Suprapubic skin (tissue), 4 donors: ENCODE data around the gene DISP3. TPM values are rescaled to one million over a fixed set of nuclear protein-coding genes. Genes with fewer than 3 reads are reported as not detected.

Experiments used
- DNase-seq, 2 donors: peaks; one replicate each; pipeline ENCODE4 v3.0.0-alpha.2; 2019; ENCODE audit warnings: low spot score in 2 of 2
- H3K27ac ChIP-seq: fragments of 200-600 bp; sonication (generic); one replicate; pipeline ENCODE4 v1.5.1; 2019
- H3K27me3 ChIP-seq: fragments of 200-600 bp; sonication (generic); one replicate; pipeline ENCODE4 v1.5.1; 2019
- H3K36me3 ChIP-seq: fragments of 200-600 bp; sonication (generic); one replicate; pipeline ENCODE4 v1.5.1; 2019
- H3K4me1 ChIP-seq: fragments of 200-600 bp; sonication (generic); one replicate; pipeline ENCODE4 v1.5.1; 2019
- H3K4me3 ChIP-seq: fragments of 200-600 bp; sonication (generic); one replicate; pipeline ENCODE4 v1.5.1; 2019; ENCODE audit warnings: mild to moderate bottlenecking
- H3K9me3 ChIP-seq: fragments of 200-600 bp; sonication (generic); one replicate; pipeline ENCODE4 v1.5.1; 2019
- CTCF ChIP-seq, 2 donors: fragments of 200-600 bp in 1 of 2; fragments of 450-650 bp in 1 of 2; sonication (generic) in 1 of 2; IDR thresholded peaks; one replicate each; pipeline ENCODE4 v1.5.1; 2016 to 2019; ENCODE audit warnings: antibody characterized with exemption in 2 of 2, mild to moderate bottlenecking in 1 of 2, moderate library complexity in 1 of 2
- EP300 ChIP-seq: sonication (generic); formaldehyde crosslinking; IDR thresholded peaks from one replicate; pipeline ENCODE4 v1.6.1; 2017; ENCODE audit warnings: antibody characterized with exemption
- POLR2A ChIP-seq, 2 donors: fragments of 450-650 bp; IDR thresholded peaks; one replicate each; pipeline ENCODE4 v1.6.1; 2017; ENCODE audit warnings: antibody characterized with exemption in 2 of 2, mild to moderate bottlenecking in 2 of 2, moderate library complexity in 2 of 2
- POLR2AphosphoS5 ChIP-seq, 3 donors: sonication (generic); formaldehyde crosslinking; IDR thresholded peaks; one replicate each; pipeline ENCODE4 v1.6.1; 2017; ENCODE audit warnings: antibody characterized with exemption in 3 of 3
- WGBS: methylation state at CpG from one replicate; pipeline ENCODE4 v1.1.5; 2018; 5-methylcytosine and 5-hydroxymethylcytosine counted together
- total RNA-seq, 4 donors: library from RNA; depleted of rRNA; stranded (reverse); fragments of >200 nt; gene quantifications; one replicate each; pipeline ENCODE4 v1.1.0, GENCODE V29; 2016

DISP3 gene
- total RNA-seq, 4 donors from 2014 or later: not detected

GRCh38 chr1:11450310-11450709 is 28.6 kb upstream of the DISP3 start:
- Histone ChIP-seq H3K36me3 (no peaks in the 10 kb centered on the region), H3K27ac (no peak overlapping the region), H3K27me3 (peaks cover 83% of the 10 kb centered on the region), H3K9me3 (no peaks in the 10 kb centered on the region), H3K4me3 (no peak overlapping the region), H3K4me1 (no peaks in the 10 kb centered on the region)
- TF ChIP-seq POLR2A (IDR thresholded peaks at IDR 0.05) (no peak), EP300 (no peak), POLR2AphosphoS5 (IDR thresholded peaks at IDR 0.05) (no peak), CTCF (IDR thresholded peaks at IDR 0.05) (no peak)
- DNase-seq: no peak
- 90% methylated on average over 5 of the region's 5 CpGs for WGBS

- Histone ChIP-seq H3K4me1 (no peaks in the 10 kb centered on the region), H3K27me3 (peaks cover 80% of the 10 kb centered on the region), H3K36me3 (no peaks in the 10 kb centered on the region), H3K9me3 (no peaks in the 10 kb centered on the region), H3K27ac (no peak overlapping the region), H3K4me3 (no peak overlapping the region)
- TF ChIP-seq CTCF (IDR thresholded peaks at IDR 0.05) (no peak), EP300 (no peak), POLR2A (IDR thresholded peaks at IDR 0.05) (no peak), POLR2AphosphoS5 (IDR thresholded peaks at IDR 0.05) (no peak)
- 37% methylated on average over 25 of the region's 27 CpGs for WGBS
- DNase-seq: no peak
Observed at GRCh38 chr1:11453742-11454491, 25.0 kb upstream of the DISP3 start.

GRCh38 chr1:11455967-11456570 is 22.9 kb upstream of the DISP3 start:
- TF ChIP-seq POLR2A (IDR thresholded peaks at IDR 0.05) (no peak), CTCF (IDR thresholded peaks at IDR 0.05) (no peak), POLR2AphosphoS5 (IDR thresholded peaks at IDR 0.05) (no peak), EP300 (no peak)
- Histone ChIP-seq H3K9me3 (no peaks in the 10 kb centered on the region), H3K4me1 (no peaks in the 10 kb centered on the region), H3K27me3 (peaks cover 82% of the 10 kb centered on the region), H3K4me3 (no peak overlapping the region), H3K27ac (no peak overlapping the region), H3K36me3 (no peaks in the 10 kb centered on the region)
- 53% methylated on average over 5 of the region's 11 CpGs for WGBS
- DNase-seq: no peak

GRCh38 chr1:11456965-11457364 is 22.0 kb upstream of the DISP3 start:
- Histone ChIP-seq H3K9me3 (no peaks in the 10 kb centered on the region), H3K27ac (no peak overlapping the region), H3K4me3 (no peak overlapping the region), H3K4me1 (no peaks in the 10 kb centered on the region), H3K27me3 (peaks cover 81% of the 10 kb centered on the region), H3K36me3 (no peaks in the 10 kb centered on the region)
- no peak for TF ChIP-seq POLR2A (IDR thresholded peaks at IDR 0.05)
- TF ChIP-seq POLR2AphosphoS5 (IDR thresholded peaks at IDR 0.05): no peak
- TF ChIP-seq EP300: no peak
- TF ChIP-seq CTCF (IDR thresholded peaks at IDR 0.05): no peak
- no peak for DNase-seq
- WGBS: 64% methylated on average over 4 of the region's 4 CpGs

- peaks cover 82% of the 10 kb centered on the region for H3K27me3 ChIP-seq
- DNase-seq: no peak
- 61% methylated on average over 15 of the region's 15 CpGs for WGBS
Observed at GRCh38 chr1:11458811-11459275, 20.1 kb upstream of the DISP3 start.

More at GRCh38 chr1:11458811-11459275, 20.1 kb upstream of the DISP3 start:
- H3K9me3 ChIP-seq: no peaks in the 10 kb centered on the region
- H3K4me3 ChIP-seq: no peak overlapping the region
- H3K4me1 ChIP-seq: no peaks in the 10 kb centered on the region
- no peak for TF ChIP-seq POLR2AphosphoS5 (IDR thresholded peaks at IDR 0.05)
- no peak for TF ChIP-seq EP300
- no peak for TF ChIP-seq CTCF (IDR thresholded peaks at IDR 0.05)
- TF ChIP-seq POLR2A (IDR thresholded peaks at IDR 0.05): no peak
- no peak overlapping the region for H3K27ac ChIP-seq
- no peaks in the 10 kb centered on the region for H3K36me3 ChIP-seq
